IMR-90 (cell line): Measurements from ENCODE around the gene ADRA2B. TPM values are rescaled to one million over a fixed set of nuclear protein-coding genes. Genes with fewer than 3 reads are reported as not detected.
A peak's percentile ranks its signal among the peaks of the same experiment; 100 is the strongest.

Source experiments
- ATAC-seq: fragments of 200-7000 bp; cut with Tn5 transposase; 2 replicates; pipeline ENCODE4 v1.9.1; 2020; ENCODE audit warnings: low read depth, mild to moderate bottlenecking, moderate library complexity
- BruUV-seq: library from RNA; stranded (reverse); fragments of 400-500 nt; replicated peaks from 2 replicates; lab custom pipeline; 2021; lab: Mats Ljungman, UMichigan
- CTCF ChIA-PET: fragments of 300-600 bp; formaldehyde crosslinking; extraction: SDS; loops from one replicate; lab custom pipeline; 2021; ENCODE audit warnings: antibody characterized with exemption; lab: Yijun Ruan, JAX
- POLR2A ChIA-PET: fragments of 300-600 bp; sonication (Branson Sonifier 250); formaldehyde crosslinking; loops from one replicate; lab custom pipeline; 2022; ENCODE audit warnings: antibody characterized with exemption; ENCODE audit not compliant: unreplicated experiment; lab: Charles Lee
- DNase-seq: peaks from one replicate; pipeline ENCODE4 v3.0.0; 2013
- H2AFZ ChIP-seq: replicated peaks from 2 replicates; pipeline ENCODE3; 2013; ENCODE audit warnings: low read length, mild to moderate bottlenecking; ENCODE audit not compliant: poor library complexity
- H2AK5ac ChIP-seq: 2 replicates; pipeline ENCODE4 v1.6.1; 2013; ENCODE audit warnings: low read depth, low read length, inconsistent platforms
- H2AK9ac ChIP-seq: replicated peaks from 2 replicates; pipeline ENCODE3; 2013; ENCODE audit warnings: mild to moderate bottlenecking, low read depth, low read length, moderate library complexity; ENCODE audit not compliant: poor library complexity
- H2BK120ac ChIP-seq: 2 replicates; pipeline ENCODE4 v1.6.1; 2013; ENCODE audit warnings: low read depth, low read length, inconsistent platforms
- H2BK15ac ChIP-seq: 3 replicates; pipeline ENCODE4 v1.6.1; 2013; ENCODE audit warnings: low read depth, low read length, inconsistent platforms
- H2BK20ac ChIP-seq: 2 replicates; pipeline ENCODE4 v1.6.1; 2013; ENCODE audit warnings: low read depth, mild to moderate bottlenecking, inconsistent platforms, low read length, moderate library complexity
- H2BK5ac ChIP-seq: 2 replicates; pipeline ENCODE4 v1.6.1; 2013; ENCODE audit warnings: mild to moderate bottlenecking, low read depth, low read length, inconsistent platforms; ENCODE audit not compliant: poor library complexity, severe bottlenecking
- H3K14ac ChIP-seq: replicated peaks from 2 replicates; pipeline ENCODE4 v1.6.1; 2013; ENCODE audit warnings: low read depth, low read length, inconsistent platforms
- H3K18ac ChIP-seq: 2 replicates; pipeline ENCODE4 v1.6.1; 2013; ENCODE audit warnings: low read depth, low read length, control low read depth
- H3K23ac ChIP-seq: 2 replicates; pipeline ENCODE4 v1.6.1; 2013; ENCODE audit warnings: low read depth, low read length, inconsistent platforms
- H3K27ac ChIP-seq: 2 replicates; pipeline ENCODE4 v1.5.1; 2013; ENCODE audit warnings: mild to moderate bottlenecking, control low read depth, low read length; ENCODE audit not compliant: insufficient read depth
- H3K27me3 ChIP-seq: 2 replicates; pipeline ENCODE4 v1.6.1; 2013; ENCODE audit warnings: low read length; ENCODE audit not compliant: control insufficient read depth, insufficient read depth
- H3K36me3 ChIP-seq: 2 replicates; pipeline ENCODE4 v1.6.1; 2013; ENCODE audit warnings: low read length, mixed read lengths; ENCODE audit not compliant: control insufficient read depth, insufficient read depth
- H3K4ac ChIP-seq: 2 replicates; pipeline ENCODE4 v1.6.1; 2013; ENCODE audit warnings: low read depth, low read length, inconsistent platforms
- H3K4me1 ChIP-seq: 2 replicates; pipeline ENCODE4 v1.6.1; 2013; ENCODE audit warnings: low read length, mixed read lengths; ENCODE audit not compliant: control insufficient read depth, insufficient read depth
- H3K4me2 ChIP-seq: 2 replicates; pipeline ENCODE4 v1.6.1; 2013; ENCODE audit warnings: low read depth, mild to moderate bottlenecking, control low read depth, low read length, moderate library complexity
- H3K4me3 ChIP-seq: 2 replicates; pipeline ENCODE4 v1.5.1; 2013; ENCODE audit warnings: low read depth, mild to moderate bottlenecking, control low read depth, low read length, moderate library complexity; ENCODE audit not compliant: insufficient read depth
- H3K56ac ChIP-seq: 2 replicates; pipeline ENCODE4 v1.6.1; 2013; ENCODE audit warnings: low read length, inconsistent platforms; ENCODE audit not compliant: insufficient read depth; ENCODE audit errors: extremely low read depth
- H3K79me1 ChIP-seq, 2 experiments: 2 replicates each; pipeline ENCODE4 v1.6.1; 2013; ENCODE audit warnings: low read length in 2 of 2, inconsistent platforms in 1 of 2, low read depth in 1 of 2
- H3K9ac ChIP-seq: 2 replicates; pipeline ENCODE4 v1.6.1; 2013; ENCODE audit warnings: low read depth, low read length, control low read depth
- H3K9me1 ChIP-seq: 2 replicates; pipeline ENCODE4 v1.6.1; 2013; ENCODE audit warnings: low read length, inconsistent platforms; ENCODE audit not compliant: insufficient read depth
- H3K9me3 ChIP-seq: 2 replicates; pipeline ENCODE4 v1.6.1; 2013; ENCODE audit warnings: low read length; ENCODE audit not compliant: control insufficient read depth, insufficient read depth
- H4K20me1 ChIP-seq: 2 replicates; pipeline ENCODE4 v1.6.1; 2013; ENCODE audit warnings: low read length, inconsistent platforms; ENCODE audit not compliant: insufficient read depth
- H4K5ac ChIP-seq: 2 replicates; pipeline ENCODE4 v1.6.1; 2013; ENCODE audit warnings: mild to moderate bottlenecking, low read depth, low read length, control low read depth
- H4K8ac ChIP-seq, 2 experiments: 2 replicates each; pipeline ENCODE4 v1.6.1; 2013; ENCODE audit warnings: low read depth in 2 of 2, low read length in 2 of 2, control low read depth in 1 of 2, inconsistent platforms in 1 of 2
- H4K91ac ChIP-seq: 2 replicates; pipeline ENCODE4 v1.6.1; 2013; ENCODE audit warnings: low read depth, low read length, inconsistent platforms; ENCODE audit not compliant: insufficient read depth
- MAFK ChIP-seq: IDR thresholded peaks from 2 replicates; pipeline ENCODE4 v1.6.1; 2012; ENCODE audit warnings: low read depth, low read length, improper control_type of control experiment
- SMC3 ChIP-seq: fragments of 150-350 bp; IDR thresholded peaks from 2 replicates; pipeline ENCODE4 v1.6.1; 2016; ENCODE audit warnings: low read depth, mild to moderate bottlenecking, antibody characterized with exemption, low read length, moderate library complexity
- WGBS, 2 experiments: methylation state at CpG; one replicate each; pipeline versions ENCODE4 v1.1.5 to v1.1.7; 2013; ENCODE audit warnings: missing lambda C conversion rate in 2 of 2; ENCODE audit not compliant: insufficient read length in 1 of 2; ENCODE audit errors: extremely low coverage in 2 of 2; 5-methylcytosine and 5-hydroxymethylcytosine counted together
- dilution Hi-C: fragments of 300-500 bp; cut with HindIII; formaldehyde crosslinking; loops from one replicate; pipeline ENCODE4 v1.14.3; 2018; ENCODE audit warnings: low sequenced_read_pairs; ENCODE audit not compliant: unreplicated experiment
- in situ Hi-C: fragments of 300-500 bp; cut with MboI; formaldehyde crosslinking; loops from 3 replicates; pipeline ENCODE4 v1.14.3; 2019; ENCODE audit warnings: low sequenced_read_pairs, inconsistent platforms, mixed read lengths
- intact Hi-C: fragments of 100-400 bp; cut with micrococcal nuclease; formaldehyde crosslinking; loops from 2 replicates; pipeline ENCODE4 v1.10.0; 2022
- polyA plus RNA-seq, 3 experiments: library from polyadenylated mRNA; depleted of rRNA; stranded (reverse); fragments of >200 nt; gene quantifications; 2 replicates each; pipeline ENCODE4 v1.2.3, GENCODE V29; 2012; ENCODE audit warnings: low replicate concordance in 1 of 3
- total RNA-seq: library from RNA; depleted of rRNA; stranded (reverse); fragments of >200 nt; gene quantifications from 2 replicates; pipeline ENCODE4 v1.2.3, GENCODE V29; 2012

The ADRA2B gene
- total and polyA plus RNA-seq, 2 of the 4 experiments (the other 2 are of a cell fraction): not detected

GRCh38 chr2:96144481-96145035, 28.2 kb upstream of the ADRA2B start:
- H4K20me1 ChIP-seq: no peaks in the 10 kb centered on the region; the same call in 1 of the 2 replicates
- DNase-seq: no peak
- H2AK9ac ChIP-seq: peak overlapping the region; percentile 84
- in situ Hi-C loops (no loop called here), dilution Hi-C loops (no loop called here), intact Hi-C loops (loop anchor here (5.0 kb wide), 1 partner anchor 63 kb away; the partner anchor contains the start of gene STARD7)
- H3K56ac ChIP-seq: no peak overlapping the region
- H3K27ac ChIP-seq: no peak overlapping the region
- H3K27me3 ChIP-seq: no peaks in the 10 kb centered on the region
- H3K9me1 ChIP-seq: no peaks in the 10 kb centered on the region
- POLR2A ChIA-PET: no interaction called here
- peak overlapping the region; percentile 93 for H2AFZ ChIP-seq
- no peak overlapping the region for H3K18ac ChIP-seq
- peaks cover 5% of the 10 kb centered on the region; the same call in 1 of the 2 replicates for H3K4me1 ChIP-seq
- TF ChIP-seq MAFK (no peak), SMC3 (no peak)
- H4K91ac ChIP-seq: no peak overlapping the region; the same call in 1 of the 2 replicates
- no peak for ATAC-seq
- no peak overlapping the region for H4K5ac ChIP-seq
- no peak overlapping the region for H2BK5ac ChIP-seq
- no TSS peak for BruUV-seq
- no peak overlapping the region for H2BK120ac ChIP-seq
- no peaks in the 10 kb centered on the region for H3K9me3 ChIP-seq
- H2BK20ac ChIP-seq: no peak overlapping the region
- WGBS, 2 experiments: 8% methylated on average over 16 of the region's 35 CpGs; no CpG with 5 or more reads in 1 of the 2 experiments
- H3K23ac ChIP-seq: no peak overlapping the region
- peak overlapping the region; percentile 65 for H3K4me3 ChIP-seq
- H3K4me2 ChIP-seq: peak overlapping the region; percentile 82
- H2BK15ac ChIP-seq: no peak overlapping the region
- H2AK5ac ChIP-seq: no peak overlapping the region
- CTCF ChIA-PET: interaction anchor here (1.3 kb wide), 1 partner anchor 30 kb away, joined by 4 read pairs; no protein-coding TSS in a partner anchor
- H3K79me1 ChIP-seq: peaks cover 0 to 4% of the 10 kb centered on the region in 2 experiments; a peak in 1 of 4 replicates
- H3K4ac ChIP-seq: peak overlapping the region; percentile 21; the same call in 1 of the 2 replicates
- H3K9ac ChIP-seq: no peak overlapping the region
- peak overlapping the region in 1 of 2 experiments; percentile 1; a peak in 1 of 4 replicates for H4K8ac ChIP-seq
- H3K36me3 ChIP-seq: no peaks in the 10 kb centered on the region
- H3K14ac ChIP-seq: no peak overlapping the region
